Measurements from ENCODE around the gene GRIN2A.

The GRIN2A gene

GRCh38 chr16:10113248-10113647 is 69.0 kb downstream of the GRIN2A start:
- Histone ChIP-seq H2AFZ (ENCODE audit: low read depth) (no peak overlapping the region), H3K4me2 (no peak overlapping the region), H3K36me3 (ENCODE audit: insufficient read depth) (no peaks in the 10 kb centered on the region), H3K4me1 (ENCODE audit: low read depth, poor library complexity, severe bottlenecking) (no peaks in the 10 kb centered on the region), H4K20me1 (ENCODE audit: insufficient read depth) (no peaks in the 10 kb centered on the region), H3K79me2 (ENCODE audit: insufficient read depth, low read depth) (no peaks in the 10 kb centered on the region), H3K27ac (no peak overlapping the region), H3K27me3 (ENCODE audit: insufficient read depth, low read depth) (no peaks in the 10 kb centered on the region), H3K9ac (no peak overlapping the region), H3K4me3 (IDR thresholded peaks at IDR 0.05; ENCODE audit: insufficient read depth, low read depth, low read length) (no peak overlapping the region)
- no peak for TF ChIP-seq CTCF (conservative IDR thresholded peaks at IDR 0.05; ENCODE audit: low read depth, low read length)

- no peak overlapping the region for H3K4me3 ChIP-seq (IDR thresholded peaks at IDR 0.05; ENCODE audit: insufficient read depth, low read depth, low read length)
- H3K36me3 ChIP-seq (ENCODE audit: insufficient read depth): no peaks in the 10 kb centered on the region
- H2AFZ ChIP-seq (ENCODE audit: low read depth): no peak overlapping the region
- no peak overlapping the region for H3K9ac ChIP-seq
- no peaks in the 10 kb centered on the region for H3K79me2 ChIP-seq (ENCODE audit: insufficient read depth, low read depth)
- H3K4me1 ChIP-seq (ENCODE audit: low read depth, poor library complexity, severe bottlenecking): no peaks in the 10 kb centered on the region
- no peak for TF ChIP-seq CTCF (conservative IDR thresholded peaks at IDR 0.05; ENCODE audit: low read depth, low read length)
- no peaks in the 10 kb centered on the region for H3K27me3 ChIP-seq (ENCODE audit: insufficient read depth, low read depth)
- H4K20me1 ChIP-seq (ENCODE audit: insufficient read depth): no peaks in the 10 kb centered on the region
- no peak overlapping the region for H3K27ac ChIP-seq
- H3K4me2 ChIP-seq: no peak overlapping the region
Measured at GRCh38 chr16:10112021-10112420, 70.2 kb downstream of the GRIN2A start.

GRCh38 chr16:10111156-10111761 is 71.0 kb downstream of the GRIN2A start:
- Histone ChIP-seq H3K4me3 (IDR thresholded peaks at IDR 0.05; ENCODE audit: insufficient read depth, low read depth, low read length) (no peak overlapping the region), H3K4me2 (no peak overlapping the region), H3K36me3 (ENCODE audit: insufficient read depth) (no peaks in the 10 kb centered on the region), H4K20me1 (ENCODE audit: insufficient read depth) (no peaks in the 10 kb centered on the region), H3K79me2 (ENCODE audit: insufficient read depth, low read depth) (no peaks in the 10 kb centered on the region), H2AFZ (ENCODE audit: low read depth) (no peak overlapping the region), H3K4me1 (ENCODE audit: low read depth, poor library complexity, severe bottlenecking) (no peaks in the 10 kb centered on the region), H3K27me3 (ENCODE audit: insufficient read depth, low read depth) (no peaks in the 10 kb centered on the region), H3K9ac (no peak overlapping the region), H3K27ac (no peak overlapping the region)
- TF ChIP-seq CTCF (conservative IDR thresholded peaks at IDR 0.05; ENCODE audit: low read depth, low read length): no peak

GRCh38 chr16:10110552-10110951 is 71.7 kb downstream of the GRIN2A start:
- Histone ChIP-seq H2AFZ (ENCODE audit: low read depth) (no peak overlapping the region), H3K27me3 (ENCODE audit: insufficient read depth, low read depth) (no peaks in the 10 kb centered on the region), H3K4me1 (ENCODE audit: low read depth, poor library complexity, severe bottlenecking) (no peaks in the 10 kb centered on the region), H3K4me2 (no peak overlapping the region), H3K36me3 (ENCODE audit: insufficient read depth) (no peaks in the 10 kb centered on the region), H3K27ac (no peak overlapping the region), H4K20me1 (ENCODE audit: insufficient read depth) (no peaks in the 10 kb centered on the region), H3K9ac (no peak overlapping the region), H3K4me3 (IDR thresholded peaks at IDR 0.05; ENCODE audit: insufficient read depth, low read depth, low read length) (no peak overlapping the region), H3K79me2 (ENCODE audit: insufficient read depth, low read depth) (no peaks in the 10 kb centered on the region)
- no peak for TF ChIP-seq CTCF (conservative IDR thresholded peaks at IDR 0.05; ENCODE audit: low read depth, low read length)

Measured in KMS-11 (cell line).